HepG2 (cell line): ENCODE data around the gene SAMD4B. TPM values are rescaled to one million over a fixed set of nuclear protein-coding genes. Genes with fewer than 3 reads are reported as not detected.

Source experiments
- ARID3A ChIP-seq: IDR thresholded peaks from 2 replicates; pipeline ENCODE4 v1.6.1; 2012; ENCODE audit warnings: low read depth, low read length, improper control_type of control experiment
- CEBPB ChIP-seq: IDR thresholded peaks from 2 replicates; pipeline ENCODE4 v1.6.1; 2011; ENCODE audit warnings: low read depth, low read length, improper control_type of control experiment, borderline replicate concordance
- E2F5 ChIP-seq: sonication (generic); formaldehyde crosslinking; conservative IDR thresholded peaks from 2 replicates; pipeline ENCODE4 v1.4.0; 2020; ENCODE audit warnings: missing genetic modification reagents
- ETV5 ChIP-seq: IDR thresholded peaks from 2 replicates; pipeline ENCODE4 v1.6.1; 2018; ENCODE audit warnings: missing biosample characterization, missing genetic modification reagents, inconsistent platforms, borderline replicate concordance
- HNF1B ChIP-seq: sonication (generic); formaldehyde crosslinking; IDR thresholded peaks from 2 replicates; pipeline ENCODE4 v1.5.1; 2020; ENCODE audit warnings: mild to moderate bottlenecking, moderate library complexity, missing genetic modification reagents
- HNF4G ChIP-seq, 2 experiments: sonication (generic) in 1 of 2; formaldehyde crosslinking in 1 of 2; IDR thresholded peaks; 2 replicates each; pipeline versions ENCODE4 v1.4.0 to v1.6.1; 2011 to 2020; ENCODE audit warnings: borderline replicate concordance in 2 of 2, low read depth in 2 of 2, mild to moderate bottlenecking in 2 of 2, low read length in 1 of 2, missing genetic modification reagents in 1 of 2, moderate library complexity in 1 of 2
- KDM5B ChIP-seq: sonication (generic); formaldehyde crosslinking; IDR thresholded peaks from 2 replicates; pipeline ENCODE4 v1.4.0; 2020; ENCODE audit warnings: missing genetic modification reagents, mild to moderate bottlenecking, borderline replicate concordance
- LBX2 ChIP-seq: sonication (generic); formaldehyde crosslinking; IDR thresholded peaks from 2 replicates; pipeline ENCODE4 v1.5.0; 2020; ENCODE audit warnings: missing genetic modification reagents, mild to moderate bottlenecking, borderline replicate concordance
- LCORL ChIP-seq, 2 experiments: fragments of 450-650 bp in 1 of 2; sonication (generic) in 1 of 2; formaldehyde crosslinking in 1 of 2; IDR thresholded peaks; 2 replicates each; pipeline versions ENCODE4 v1.5.0 to v1.6.1; 2017 to 2020; ENCODE audit warnings: antibody characterized with exemption in 1 of 2, missing genetic modification reagents in 1 of 2
- NFIB ChIP-seq: sonication (generic); formaldehyde crosslinking; IDR thresholded peaks from 2 replicates; pipeline ENCODE4 v1.9.0; 2021; ENCODE audit warnings: missing genetic modification reagents, mild to moderate bottlenecking, borderline replicate concordance
- SYNCRIP ChIP-seq: fragments of 200-400 bp; formaldehyde crosslinking; IDR thresholded peaks from 2 replicates; pipeline ENCODE4 v1.6.1; 2018; ENCODE audit warnings: mild to moderate bottlenecking, low read depth, low read length; ENCODE audit not compliant: insufficient read depth
- YY1 ChIP-seq: IDR thresholded peaks from 2 replicates; pipeline ENCODE4 v1.6.1; 2011; ENCODE audit warnings: low read length, low read depth, moderate library complexity, mild to moderate bottlenecking; ENCODE audit not compliant: insufficient read depth, insufficient replicate concordance
- ZKSCAN1 ChIP-seq: fragments of 150-350 bp; IDR thresholded peaks from 2 replicates; pipeline ENCODE4 v1.6.1; 2014; ENCODE audit warnings: low read length
- ZMYM4 ChIP-seq: sonication (generic); formaldehyde crosslinking; IDR thresholded peaks from 2 replicates; pipeline ENCODE4 v1.8.1; 2023; ENCODE audit warnings: mild to moderate bottlenecking, missing genetic modification reagents
- ZNF337 ChIP-seq: sonication (generic); formaldehyde crosslinking; IDR thresholded peaks from 2 replicates; pipeline ENCODE4 v1.5.1; 2020; ENCODE audit warnings: missing genetic modification reagents, low read depth, mild to moderate bottlenecking, borderline replicate concordance
- ZNF33B ChIP-seq: sonication (generic); formaldehyde crosslinking; IDR thresholded peaks from 2 replicates; pipeline ENCODE4 v1.5.1; 2020; ENCODE audit warnings: mild to moderate bottlenecking, missing genetic modification reagents
- ZNF446 ChIP-seq: sonication (generic); formaldehyde crosslinking; IDR thresholded peaks from 2 replicates; pipeline ENCODE4 v1.5.0; 2020; ENCODE audit warnings: mild to moderate bottlenecking, missing genetic modification reagents
- ZNF496 ChIP-seq: sonication (generic); formaldehyde crosslinking; IDR thresholded peaks from 2 replicates; pipeline ENCODE4 v1.8.1; 2023; ENCODE audit warnings: mild to moderate bottlenecking, moderate library complexity, missing genetic modification reagents; ENCODE audit not compliant: insufficient replicate concordance
- polyA plus RNA-seq, 8 experiments: library from polyadenylated mRNA; depleted of rRNA in 3 of 8; stranded (reverse) in 7 of 8; unstranded in 1 of 8; fragments of >200 nt; fragmentation: Illumina TruSeq in 4 of 8; extraction: Trizol in 4 of 8; gene quantifications; 2 replicates each; pipeline versions ENCODE4 v1.2.1 to v1.2.3, GENCODE V29; 2011 to 2016; ENCODE audit warnings: low read depth in 4 of 8, missing spikeins in 1 of 8, mixed read lengths in 1 of 8; ENCODE audit not compliant: insufficient read depth in 1 of 8
- total RNA-seq, 5 experiments: library from RNA; depleted of rRNA; stranded (reverse); fragments of >200 nt; fragmentation: Illumina TruSeq; extraction: Trizol; gene quantifications; 2 replicates each; pipeline ENCODE4 v1.2.3, GENCODE V29; 2016; ENCODE audit warnings: low read depth in 1 of 5

SAMD4B gene
- total and polyA plus RNA-seq, 2 of the 13 experiments (the other 11 are each of a cell fraction or from before 2014, with no cell fraction given) = 26.0 to 31.8 TPM

- TF ChIP-seq E2F5 (CRISPR knock-in tag) (no peak), YY1 (no peak), KDM5B (CRISPR knock-in tag) (0 out of 2 replicates have a peak, but pooled peaks have one; percentile 10), LBX2 (no peak), ETV5 (CRISPR knock-in tag) (no peak), ZNF33B (CRISPR knock-in tag) (0 out of 2 replicates have a peak, but pooled peaks have one; percentile 45), SYNCRIP (no peak), HNF4G (IDR thresholded peaks at IDR 0.05; ENCODE audit: borderline replicate concordance, low read depth, low read length) (peak; percentile 49), HNF4G (CRISPR knock-in tag; IDR thresholded peaks at IDR 0.05; ENCODE audit: borderline replicate concordance, low read depth) (no peak), ZNF496 (CRISPR knock-in tag) (no peak), CEBPB (peak; percentile 32; the same call in 1 of the 2 replicates), HNF1B (CRISPR knock-in tag) (peak; percentile 23; the same call in 1 of the 2 replicates), ZNF446 (no peak), ZKSCAN1 (no peak), ZNF337 (CRISPR knock-in tag) (no peak), LCORL (IDR thresholded peaks at IDR 0.05) (no peak), LCORL (CRISPR knock-in tag; IDR thresholded peaks at IDR 0.05) (0 out of 2 replicates have a peak, but pooled peaks have one; percentile 32), ARID3A (0 out of 2 replicates have a peak, but pooled peaks have one; percentile 47), NFIB (CRISPR knock-in tag) (0 out of 2 replicates have a peak, but pooled peaks have one; percentile 54), ZMYM4 (CRISPR knock-in tag) (peak; percentile 12; the same call in 1 of the 2 replicates)
Observed at GRCh38 chr19:39377373-39378362, 35.4 kb downstream of the SAMD4B start (continued).
